Prostate gland (tissue), 2 donors: Measurements from ENCODE around the gene TUBB4A.

Experiments used
- POLR2A ChIP-seq: fragments of 450-650 bp; IDR thresholded peaks from one replicate; pipeline ENCODE4 v1.6.1; 2016; ENCODE audit warnings: antibody characterized with exemption, mild to moderate bottlenecking
- POLR2AphosphoS5 ChIP-seq: sonication (generic); formaldehyde crosslinking; IDR thresholded peaks from one replicate; pipeline ENCODE4 v1.6.1; 2017; ENCODE audit warnings: antibody characterized with exemption
- TF ChIP-seq, protein P1 (sequence below), 4 experiments: fragments of 200-600 bp in 2 of 4; fragments of 450-650 bp in 2 of 4; sonication (generic) in 2 of 4; IDR thresholded peaks; 1 replicate in 3 of 4; 2 replicates in 1 of 4; pipeline ENCODE4 v1.5.1; 2016 to 2019; ENCODE audit warnings: antibody characterized with exemption in 4 of 4, mild to moderate bottlenecking in 2 of 4, moderate library complexity in 2 of 4

DNA sequence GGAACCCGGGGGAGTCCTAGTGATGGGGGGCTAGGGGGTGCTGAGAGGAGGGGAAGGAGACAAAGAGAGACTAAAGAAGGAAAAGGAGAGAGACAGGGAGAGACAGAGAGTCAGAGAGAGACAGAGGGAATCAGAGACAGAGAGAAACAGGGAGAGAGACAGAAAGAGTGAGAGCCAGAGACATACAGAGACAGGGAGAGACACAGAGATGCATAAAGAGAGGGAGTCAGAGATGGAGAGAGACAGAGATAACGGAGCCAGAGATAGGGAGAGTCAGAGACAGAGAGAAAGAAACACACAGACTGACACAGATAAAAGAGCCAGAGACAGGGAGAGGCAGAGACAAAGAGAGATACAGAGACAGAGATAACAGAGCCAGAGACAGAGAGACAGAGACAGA, 27.2 kb upstream of the TUBB4A start:
- no peak for TF ChIP-seq POLR2A
- TF ChIP-seq, protein P1, sequence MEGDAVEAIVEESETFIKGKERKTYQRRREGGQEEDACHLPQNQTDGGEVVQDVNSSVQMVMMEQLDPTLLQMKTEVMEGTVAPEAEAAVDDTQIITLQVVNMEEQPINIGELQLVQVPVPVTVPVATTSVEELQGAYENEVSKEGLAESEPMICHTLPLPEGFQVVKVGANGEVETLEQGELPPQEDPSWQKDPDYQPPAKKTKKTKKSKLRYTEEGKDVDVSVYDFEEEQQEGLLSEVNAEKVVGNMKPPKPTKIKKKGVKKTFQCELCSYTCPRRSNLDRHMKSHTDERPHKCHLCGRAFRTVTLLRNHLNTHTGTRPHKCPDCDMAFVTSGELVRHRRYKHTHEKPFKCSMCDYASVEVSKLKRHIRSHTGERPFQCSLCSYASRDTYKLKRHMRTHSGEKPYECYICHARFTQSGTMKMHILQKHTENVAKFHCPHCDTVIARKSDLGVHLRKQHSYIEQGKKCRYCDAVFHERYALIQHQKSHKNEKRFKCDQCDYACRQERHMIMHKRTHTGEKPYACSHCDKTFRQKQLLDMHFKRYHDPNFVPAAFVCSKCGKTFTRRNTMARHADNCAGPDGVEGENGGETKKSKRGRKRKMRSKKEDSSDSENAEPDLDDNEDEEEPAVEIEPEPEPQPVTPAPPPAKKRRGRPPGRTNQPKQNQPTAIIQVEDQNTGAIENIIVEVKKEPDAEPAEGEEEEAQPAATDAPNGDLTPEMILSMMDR (IDR thresholded peaks at IDR 0.05) = no peak
- no peak for TF ChIP-seq POLR2AphosphoS5
